GM18867 (cell line): Measurements from ENCODE around the gene CACNG8.

ENCODE experiments used
- ATAC-seq: cut with Tn5 transposase; IDR thresholded peaks from one replicate; pipeline ENCODE4 v1.9.1; 2021; ENCODE audit warnings: mild to moderate bottlenecking, moderate library complexity; ENCODE audit not compliant: unreplicated experiment

Gene CACNG8

GRCh38 chr19:53992211-53992610 lies 29.5 kb downstream of the CACNG8 start:
- no peak for ATAC-seq

DNA sequence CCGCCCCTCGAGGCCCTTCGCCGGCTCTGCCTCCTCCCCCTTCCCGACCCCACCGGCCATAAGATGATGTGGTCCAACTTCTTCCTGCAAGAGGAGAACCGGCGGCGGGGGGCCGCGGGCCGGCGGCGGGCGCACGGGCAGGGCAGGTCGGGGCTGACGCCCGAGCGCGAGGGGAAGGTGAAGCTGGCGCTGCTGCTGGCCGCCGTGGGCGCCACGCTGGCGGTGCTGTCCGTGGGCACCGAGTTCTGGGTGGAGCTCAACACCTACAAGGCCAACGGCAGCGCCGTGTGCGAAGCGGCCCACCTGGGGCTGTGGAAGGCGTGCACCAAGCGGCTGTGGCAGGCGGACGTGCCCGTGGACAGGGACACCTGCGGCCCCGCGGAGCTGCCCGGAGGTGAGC lies 30.1 kb downstream of the CACNG8 start:
- ATAC-seq = no peak

DNA sequence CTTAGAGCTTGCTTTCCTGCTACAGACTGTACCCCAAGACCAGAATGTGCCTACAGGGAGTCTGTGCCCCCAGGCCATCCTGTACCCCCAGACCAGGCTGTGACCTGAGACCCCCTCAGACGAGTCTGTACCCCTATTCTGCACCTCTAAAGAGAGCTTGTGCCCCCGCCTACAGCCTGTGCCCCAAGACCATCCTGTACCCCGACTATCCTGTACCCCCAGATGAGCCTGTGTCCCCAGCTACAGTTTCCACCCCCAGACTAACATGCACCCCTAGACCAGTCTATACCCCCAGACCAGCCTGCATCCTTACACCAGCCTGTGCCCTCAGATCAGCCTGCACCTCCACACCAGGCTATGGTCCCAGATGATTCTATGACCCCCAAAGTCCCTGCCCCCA lies 30.7 kb downstream of the CACNG8 start:
- no peak for ATAC-seq

DNA sequence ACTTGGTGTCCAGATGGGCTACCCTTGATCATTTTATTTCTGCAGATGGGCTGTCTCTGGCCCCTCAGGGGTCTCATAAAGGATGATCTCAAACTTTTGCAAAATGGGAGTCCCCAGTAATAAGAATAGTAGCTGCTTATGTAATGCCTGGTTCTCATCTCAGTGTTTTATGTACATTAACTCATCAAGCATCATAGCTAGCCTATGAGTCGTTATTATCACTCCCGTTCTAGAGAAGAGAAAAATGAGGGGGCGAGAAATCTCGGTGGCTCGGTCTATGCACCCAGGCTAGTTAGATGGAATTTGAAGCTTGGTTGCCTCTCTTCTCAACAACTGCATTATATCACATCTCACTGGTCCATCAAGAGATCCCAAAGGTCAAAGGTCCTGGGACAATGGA lies 32.1 kb downstream of the CACNG8 start:
- no peak for ATAC-seq

DNA sequence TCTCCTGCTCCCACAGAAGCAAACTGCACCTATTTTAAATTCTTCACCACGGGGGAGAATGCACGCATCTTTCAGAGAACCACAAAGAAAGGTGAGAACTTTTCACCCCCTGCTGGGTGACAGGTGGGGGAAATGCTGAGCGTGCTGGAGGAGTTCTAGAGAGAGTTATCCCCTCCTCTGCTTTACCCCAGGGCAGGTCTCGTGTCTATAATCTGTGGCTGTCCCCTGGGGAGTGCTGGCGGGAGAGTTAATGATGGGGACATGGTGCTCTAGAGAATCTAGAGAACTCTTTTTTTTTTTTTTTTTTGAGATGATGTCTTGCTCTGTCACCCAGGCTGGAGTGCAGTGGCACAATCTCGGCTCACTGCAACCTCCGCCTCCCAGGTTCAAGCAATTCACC lies 35.5 kb downstream of the CACNG8 start:
- no peak for ATAC-seq

GRCh38 chr19:53999694-54000093 lies 37.0 kb downstream of the CACNG8 start:
- ATAC-seq = no peak

DNA sequence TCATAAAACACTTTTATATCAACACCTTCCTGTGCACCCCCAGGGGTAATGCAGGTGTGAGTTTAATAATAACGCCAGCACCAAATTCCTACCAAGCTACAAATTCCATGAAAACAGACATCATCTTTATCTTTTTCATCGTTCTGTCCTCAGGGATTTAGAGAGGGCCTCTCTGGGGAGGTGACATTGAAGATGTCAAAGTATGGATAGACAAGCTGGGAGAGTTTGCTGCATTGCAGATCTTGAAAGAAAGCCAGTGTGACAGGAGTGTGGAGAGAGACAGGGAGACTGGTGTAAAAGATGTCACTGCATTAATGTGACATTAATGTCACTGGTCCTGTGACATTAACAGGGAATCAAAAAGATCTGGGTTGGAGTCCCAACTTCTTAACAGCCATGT lies 38.8 kb downstream of the CACNG8 start:
- no peak for ATAC-seq

DNA sequence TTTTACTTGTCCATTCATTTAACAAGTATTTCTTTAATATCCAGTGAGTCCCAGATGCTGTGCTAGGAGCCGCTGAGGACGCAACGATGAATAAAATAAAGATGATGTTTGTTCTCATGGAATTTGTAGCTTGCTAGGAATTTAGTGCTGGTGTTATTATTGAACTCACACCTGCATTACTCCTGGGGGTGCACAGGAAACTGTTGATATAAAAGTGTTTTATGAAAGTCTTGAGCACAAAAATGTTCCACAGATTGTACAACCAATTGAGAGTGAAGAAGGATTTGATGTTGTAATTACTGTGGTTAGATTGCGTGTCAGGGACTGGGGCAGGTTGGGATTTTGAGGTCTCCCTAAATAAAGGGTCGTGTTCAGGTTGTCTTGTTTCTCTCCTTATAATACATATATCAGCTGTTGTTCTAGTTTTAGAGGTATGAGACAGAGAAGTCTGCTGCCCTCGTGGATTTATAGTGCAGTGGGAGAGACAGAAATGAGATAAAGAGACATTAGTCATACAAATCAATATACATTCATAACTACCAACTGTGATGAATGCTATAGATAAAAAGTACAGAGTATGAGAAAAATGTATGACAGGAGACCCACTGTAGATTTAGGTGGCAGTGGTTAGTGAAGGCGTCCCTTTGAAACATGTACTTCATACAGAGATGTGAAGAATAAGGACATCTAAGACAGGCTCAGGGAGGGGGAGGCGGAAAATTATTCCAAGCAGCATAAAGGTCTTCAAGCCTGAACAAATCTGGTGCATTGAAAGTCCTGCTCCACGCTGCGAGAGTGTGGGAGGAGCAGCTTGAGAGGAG lies 40.0 kb downstream of the CACNG8 start:
- ATAC-seq = no peak

DNA sequence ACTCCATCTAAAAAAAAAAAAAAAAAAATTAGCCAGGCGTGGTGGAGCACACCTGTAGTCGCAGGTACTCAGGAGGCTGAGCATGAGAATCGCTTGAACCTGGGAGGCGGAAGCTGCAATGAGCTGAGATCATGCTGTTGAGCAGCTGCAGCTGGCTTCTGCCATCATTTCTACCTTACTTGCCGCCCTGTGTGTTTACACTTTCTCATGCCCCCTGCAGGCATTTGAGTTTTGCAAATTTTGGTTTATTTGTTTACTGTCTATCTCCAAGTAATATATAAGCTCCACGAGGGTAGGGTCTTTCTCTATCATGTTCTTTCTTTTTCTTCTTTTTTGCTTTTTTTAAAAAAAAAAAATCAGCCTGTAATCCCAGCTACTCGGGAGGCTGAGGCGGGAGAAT lies 46.7 kb downstream of the CACNG8 start:
- no peak for ATAC-seq

DNA sequence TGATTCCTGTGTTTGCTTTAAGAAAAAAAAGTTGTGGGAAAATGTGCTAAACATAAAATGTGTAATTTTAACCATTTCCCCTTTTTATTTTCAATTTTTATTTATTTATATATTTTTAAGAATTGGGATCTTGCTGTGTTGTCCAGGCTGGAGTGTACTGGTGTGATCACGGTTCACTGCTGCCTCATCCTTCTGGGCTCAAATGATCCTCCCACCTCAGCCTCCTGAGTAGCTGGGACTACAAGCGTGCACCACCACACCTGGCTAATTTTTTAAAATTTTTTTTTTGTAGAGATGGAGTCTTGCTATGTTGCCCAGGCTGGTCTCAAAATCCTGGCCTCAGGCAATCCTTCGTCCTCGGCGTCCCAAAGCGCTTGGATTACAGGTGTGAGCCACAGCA lies 47.7 kb downstream of the CACNG8 start:
- no peak for ATAC-seq

DNA sequence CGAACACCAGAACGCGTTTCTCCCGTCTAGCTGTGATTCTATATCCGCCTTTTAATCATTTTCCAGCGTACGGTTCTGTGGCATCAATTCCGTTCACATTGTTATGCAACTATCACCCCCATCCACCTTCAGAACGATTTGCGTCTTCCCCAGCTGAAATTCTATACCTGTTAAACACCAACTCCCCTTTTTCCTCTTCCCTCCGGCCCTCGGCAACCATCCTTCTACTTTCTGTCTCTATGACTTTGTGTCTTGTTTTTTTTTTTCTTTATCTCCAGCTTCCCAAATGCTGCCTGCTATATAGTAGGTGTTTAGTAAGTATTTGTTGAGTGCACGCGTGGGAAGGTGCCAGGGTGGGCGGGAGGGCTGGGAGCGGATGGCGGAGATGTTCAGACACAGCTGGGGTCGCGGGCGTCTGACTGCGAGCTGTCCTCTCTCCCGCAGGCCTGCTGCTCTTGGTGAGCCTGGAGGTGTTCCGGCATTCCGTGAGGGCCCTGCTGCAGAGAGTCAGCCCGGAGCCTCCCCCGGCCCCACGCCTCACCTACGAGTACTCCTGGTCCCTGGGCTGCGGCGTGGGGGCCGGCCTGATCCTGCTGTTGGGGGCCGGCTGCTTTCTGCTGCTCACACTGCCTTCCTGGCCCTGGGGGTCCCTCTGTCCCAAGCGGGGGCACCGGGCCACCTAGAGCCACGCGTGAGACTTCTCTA lies 48.9 kb downstream of the CACNG8 start:
- no peak for ATAC-seq

- no peak for ATAC-seq
Observed at GRCh38 chr19:54013866-54014265, 51.1 kb downstream of the CACNG8 start.

DNA sequence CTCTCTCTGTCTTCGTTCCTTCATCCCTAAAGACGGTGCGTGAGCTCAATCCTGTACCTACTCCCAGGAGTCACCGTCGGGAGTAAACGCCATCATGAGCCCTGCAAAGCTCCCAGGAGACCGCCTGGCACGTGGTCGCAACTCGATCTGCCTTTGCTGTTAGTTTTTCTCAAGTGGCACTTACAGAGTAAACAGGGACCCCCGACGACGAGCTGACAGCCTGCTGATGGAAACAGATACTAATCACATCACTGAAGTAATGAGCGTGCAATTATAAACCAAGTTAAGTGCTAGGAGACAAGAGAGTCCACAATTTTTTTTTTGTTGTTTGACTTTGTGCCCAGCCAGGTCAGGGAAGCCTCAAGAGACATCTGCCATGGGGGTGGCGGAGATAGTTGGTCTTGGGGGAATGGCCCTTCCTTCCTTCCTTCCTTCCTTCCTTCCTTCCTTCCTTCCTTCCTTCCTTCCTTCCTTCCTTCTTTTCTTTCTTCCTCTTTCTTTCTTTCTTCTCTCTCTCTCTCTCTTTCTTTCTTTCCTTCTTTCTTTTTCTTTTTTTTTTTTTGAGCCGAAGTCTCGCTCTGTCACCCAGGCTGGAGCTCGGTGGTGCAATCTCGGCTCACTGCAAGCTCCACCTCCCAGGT lies 52.3 kb downstream of the CACNG8 start:
- ATAC-seq = no peak

DNA sequence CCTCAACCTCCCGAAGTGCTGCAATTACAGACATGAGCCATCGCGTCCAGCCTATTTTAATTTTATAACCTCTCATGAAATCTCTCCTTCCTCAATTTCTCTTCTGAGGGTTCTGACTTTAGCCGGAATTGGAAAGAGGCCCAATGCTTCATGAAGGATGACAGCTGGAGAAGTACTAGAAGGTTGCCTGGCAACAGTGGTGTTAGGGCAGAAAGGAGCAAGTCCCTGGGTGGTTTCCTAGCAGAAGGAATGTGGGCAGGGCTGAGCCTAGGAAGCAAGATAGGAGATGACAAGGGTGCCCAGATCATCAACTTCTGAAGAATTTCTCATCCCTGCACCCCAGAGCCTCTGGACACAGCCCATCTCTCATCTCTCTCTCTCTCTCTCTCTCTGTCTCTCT lies 54.5 kb downstream of the CACNG8 start:
- no peak for ATAC-seq

- no peak for ATAC-seq
Observed at GRCh38 chr19:54021363-54021762, 58.6 kb downstream of the CACNG8 start.

DNA sequence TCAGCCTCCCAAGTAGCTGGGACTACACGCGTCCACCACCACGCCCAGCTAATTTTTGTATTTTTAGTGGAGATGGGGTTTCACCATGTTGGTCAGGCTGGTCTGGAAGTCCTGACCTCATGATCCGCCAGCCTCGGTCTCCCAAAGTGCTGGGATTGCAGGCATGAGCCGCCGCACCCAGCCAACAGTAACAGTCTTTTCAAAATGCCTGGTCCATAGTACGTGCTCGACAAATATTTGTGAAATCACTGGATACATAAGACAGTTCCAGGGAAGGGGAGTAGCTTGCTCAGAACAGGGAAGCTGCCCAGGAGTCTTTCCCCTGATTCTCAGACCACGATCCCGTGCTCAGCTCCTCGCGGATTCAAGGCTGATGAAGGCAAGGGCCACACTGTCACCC lies 59.2 kb downstream of the CACNG8 start:
- no peak for ATAC-seq

DNA sequence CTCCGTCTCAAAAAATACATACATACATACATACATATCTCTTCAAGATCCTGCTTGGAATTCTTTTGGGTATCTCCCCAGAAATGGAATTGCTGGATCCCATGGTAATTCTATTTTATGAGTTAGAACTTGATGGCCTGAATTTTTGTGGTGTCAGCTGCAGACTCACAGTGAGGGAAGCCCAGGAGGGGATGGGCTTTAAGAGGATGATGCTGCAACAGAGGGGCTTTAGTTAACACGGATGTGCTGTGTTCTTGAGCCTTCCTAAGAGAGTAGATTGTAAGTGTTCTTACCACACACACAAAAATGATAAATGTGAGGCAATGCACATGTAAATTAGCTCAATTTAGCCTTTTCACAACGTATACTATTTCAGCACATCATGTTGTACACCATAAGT lies 60.5 kb downstream of the CACNG8 start:
- ATAC-seq = no peak

GRCh38 chr19:54024660-54025059 lies 61.9 kb downstream of the CACNG8 start:
- no peak for ATAC-seq

- no peak for ATAC-seq
Observed at GRCh38 chr19:54026656-54027055, 63.9 kb downstream of the CACNG8 start.

DNA sequence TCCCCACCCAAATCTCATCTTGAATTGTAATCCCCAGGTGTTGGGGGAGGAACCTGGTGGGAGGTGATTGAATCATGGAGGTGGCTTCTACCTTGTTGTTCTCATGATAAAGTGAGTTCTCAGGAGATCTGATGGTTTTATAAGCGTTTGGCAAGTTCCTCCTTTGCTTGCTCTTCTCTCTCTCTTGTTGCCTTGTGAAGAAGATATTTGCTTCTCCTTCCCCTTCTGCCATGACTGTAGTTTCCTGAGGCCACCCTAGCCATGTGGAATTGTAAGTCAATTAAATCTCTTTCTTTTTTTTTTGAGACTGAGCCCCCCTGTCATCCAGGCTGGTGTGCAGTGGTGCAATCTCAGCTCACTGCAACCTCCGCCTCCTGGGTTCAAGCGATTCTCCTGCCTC lies 66.6 kb downstream of the CACNG8 start:
- no peak for ATAC-seq

- no peak for ATAC-seq
Observed at GRCh38 chr19:54029930-54030490, 67.3 kb downstream of the CACNG8 start.
